CD1c-positive myeloid dendritic cell (primary cell): ENCODE data around the gene OGFOD1.
"Not testable (repeated sequence)": the region's sequence is repeated elsewhere in the genome, so short reads cannot be mapped to it uniquely, and the experiment has no call there.

Experiments
- DNase-seq: peaks from one replicate; pipeline ENCODE4 v3.0.0-alpha.2; 2016; ENCODE audit errors: extremely low spot score

The OGFOD1 gene

GRCh38 chr16:56480776-56481467 lies 29.6 kb downstream of the OGFOD1 start:
- no peak for DNase-seq

GRCh38 chr16:56481468-56482122 lies 30.2 kb downstream of the OGFOD1 start:
- no peak for DNase-seq

- DNase-seq: no peak
Observed at GRCh38 chr16:56482683-56483236, 31.4 kb downstream of the OGFOD1 start.

- no peak for DNase-seq
Observed at GRCh38 chr16:56483394-56483793, 32.0 kb downstream of the OGFOD1 start.

- DNase-seq: no peak
Observed at GRCh38 chr16:56488035-56488434, 36.7 kb downstream of the OGFOD1 start.

GRCh38 chr16:56488868-56489267 lies 37.5 kb downstream of the OGFOD1 start:
- DNase-seq: not testable (repeated sequence)

- no peak for DNase-seq
Observed at GRCh38 chr16:56491657-56492261, 40.4 kb downstream of the OGFOD1 start.

- DNase-seq: no peak
Observed at GRCh38 chr16:56493126-56493525, 41.8 kb downstream of the OGFOD1 start.

GRCh38 chr16:56493815-56494214 lies 42.5 kb downstream of the OGFOD1 start:
- DNase-seq: no peak

GRCh38 chr16:56505181-56505580 lies 53.8 kb downstream of the OGFOD1 start:
- no peak for DNase-seq

- no peak for DNase-seq
Observed at GRCh38 chr16:56506941-56507340, 55.6 kb downstream of the OGFOD1 start.

GRCh38 chr16:56510544-56510943 lies 59.2 kb downstream of the OGFOD1 start:
- no peak for DNase-seq

GRCh38 chr16:56512025-56512424 lies 60.7 kb downstream of the OGFOD1 start:
- no peak for DNase-seq

GRCh38 chr16:56513091-56513490 lies 61.7 kb downstream of the OGFOD1 start:
- peak; percentile 10 for DNase-seq

- DNase-seq: peak; percentile 63
Observed at GRCh38 chr16:56513972-56514371, 62.6 kb downstream of the OGFOD1 start.

- DNase-seq: no peak
Observed at GRCh38 chr16:56514845-56515244, 63.5 kb downstream of the OGFOD1 start.

GRCh38 chr16:56515665-56516064 lies 64.3 kb downstream of the OGFOD1 start:
- DNase-seq: no peak

- DNase-seq: no peak
Observed at GRCh38 chr16:56517206-56517605, 65.9 kb downstream of the OGFOD1 start.

GRCh38 chr16:56518425-56518824 lies 67.1 kb downstream of the OGFOD1 start:
- DNase-seq: no peak

- peak; percentile 95 for DNase-seq
Observed at GRCh38 chr16:56519459-56520250, 68.3 kb downstream of the OGFOD1 start, which contains the start of gene BBS2. Gene BBS2 (minus strand): TSS chr16:56520024. CDS start chr16:56519862, 162 bp downstream.

GRCh38 chr16:56520251-56520577 lies 68.9 kb downstream of the OGFOD1 start:
- no peak for DNase-seq

GRCh38 chr16:56525236-56525635 lies 73.9 kb downstream of the OGFOD1 start:
- no peak for DNase-seq
